ENCODE results near the gene HDAC4. TPM values are rescaled to one million over a fixed set of nuclear protein-coding genes. Genes with fewer than 3 reads are reported as not detected.

The HDAC4 gene
- total and polyA plus RNA-seq, 2 experiments from 2014 or later = 9.3 to 10.8 TPM

- no peaks in the 10 kb centered on the region for H3K9me3 ChIP-seq (ENCODE audit: low read depth)
- H3K36me3 ChIP-seq (replicated peaks; ENCODE audit: insufficient read depth, low read depth) = no peaks in the 10 kb centered on the region
- H3K4me3 ChIP-seq = no peak overlapping the region
- TF ChIP-seq EZH2phosphoT487 (IDR thresholded peaks at IDR 0.05; ENCODE audit: low read depth, severe bottlenecking, unreplicated experiment) (no peak), CTCF (IDR thresholded peaks at IDR 0.05; ENCODE audit: poor library complexity) (no peak), EZH2 (IDR thresholded peaks at IDR 0.05; ENCODE audit: borderline replicate concordance) (no peak)
- no peaks in the 10 kb centered on the region for H3K27me3 ChIP-seq
- no peaks in the 10 kb centered on the region for H4K20me1 ChIP-seq (ENCODE audit: insufficient read depth, poor library complexity, severe bottlenecking)
- H3K4me1 ChIP-seq (ENCODE audit: insufficient read depth) = no peaks in the 10 kb centered on the region
- no peak overlapping the region for H2AFZ ChIP-seq
- DNase-seq (ENCODE audit: low spot score) = no peak
- no peak overlapping the region for H3K4me2 ChIP-seq
- no peaks in the 10 kb centered on the region for H3K79me2 ChIP-seq
- no peak overlapping the region for H3K27ac ChIP-seq
- no peaks in the 10 kb centered on the region for H3K9me2 ChIP-seq (replicated peaks; ENCODE audit: insufficient read depth)
- WGBS (ENCODE audit: low lambda C conversion rate, missing lambda C conversion rate) = 97% methylated on average over 21 of the region's 21 CpGs
These were observed 313.6 kb downstream of the HDAC4 start for GRCh38 chr2:239087046-239087710.

GRCh38 chr2:239086325-239087020, 314.3 kb downstream of the HDAC4 start:
- no peak for TF ChIP-seq CTCF (IDR thresholded peaks at IDR 0.05; ENCODE audit: poor library complexity)
- no peak for TF ChIP-seq EZH2phosphoT487 (IDR thresholded peaks at IDR 0.05; ENCODE audit: low read depth, severe bottlenecking, unreplicated experiment)
- TF ChIP-seq EZH2 (IDR thresholded peaks at IDR 0.05; ENCODE audit: borderline replicate concordance) = no peak
- H3K9me3 ChIP-seq (ENCODE audit: low read depth) = no peaks in the 10 kb centered on the region
- H3K4me3 ChIP-seq = no peak overlapping the region
- no peak overlapping the region for H2AFZ ChIP-seq
- no peaks in the 10 kb centered on the region for H3K4me1 ChIP-seq (ENCODE audit: insufficient read depth)
- H3K27me3 ChIP-seq = no peaks in the 10 kb centered on the region
- 94% methylated on average over 27 of the region's 28 CpGs for WGBS (ENCODE audit: low lambda C conversion rate, missing lambda C conversion rate)
- no peaks in the 10 kb centered on the region for H3K79me2 ChIP-seq
- H3K4me2 ChIP-seq = no peak overlapping the region
- H4K20me1 ChIP-seq (ENCODE audit: insufficient read depth, poor library complexity, severe bottlenecking) = no peaks in the 10 kb centered on the region
- no peaks in the 10 kb centered on the region for H3K36me3 ChIP-seq (replicated peaks; ENCODE audit: insufficient read depth, low read depth)
- H3K27ac ChIP-seq = no peak overlapping the region
- no peak for DNase-seq (ENCODE audit: low spot score)
- no peaks in the 10 kb centered on the region for H3K9me2 ChIP-seq (replicated peaks; ENCODE audit: insufficient read depth)

- Histone ChIP-seq H3K4me2 (no peak overlapping the region), H3K9me3 (ENCODE audit: low read depth) (no peaks in the 10 kb centered on the region), H2AFZ (no peak overlapping the region), H3K27ac (no peak overlapping the region), H3K4me3 (no peak overlapping the region), H3K9me2 (replicated peaks; ENCODE audit: insufficient read depth) (no peaks in the 10 kb centered on the region), H3K79me2 (no peaks in the 10 kb centered on the region), H4K20me1 (ENCODE audit: insufficient read depth, poor library complexity, severe bottlenecking) (no peaks in the 10 kb centered on the region), H3K4me1 (ENCODE audit: insufficient read depth) (no peaks in the 10 kb centered on the region), H3K27me3 (no peaks in the 10 kb centered on the region), H3K36me3 (replicated peaks; ENCODE audit: insufficient read depth, low read depth) (no peaks in the 10 kb centered on the region)
- TF ChIP-seq CTCF (IDR thresholded peaks at IDR 0.05; ENCODE audit: poor library complexity) (no peak), EZH2 (IDR thresholded peaks at IDR 0.05; ENCODE audit: borderline replicate concordance) (no peak), EZH2phosphoT487 (IDR thresholded peaks at IDR 0.05; ENCODE audit: low read depth, severe bottlenecking, unreplicated experiment) (no peak)
- no peak for DNase-seq (ENCODE audit: low spot score)
- 95% methylated on average over 23 of the region's 29 CpGs for WGBS (ENCODE audit: low lambda C conversion rate, missing lambda C conversion rate)
These were observed 315.4 kb downstream of the HDAC4 start for GRCh38 chr2:239085201-239085992.
